ENCODE data around the gene COG5. TPM values are rescaled to one million over a fixed set of nuclear protein-coding genes. Genes with fewer than 3 reads are reported as not detected.

The COG5 gene
- total RNA-seq, 1 experiment from 2014 or later = 23.6 TPM

DNA sequence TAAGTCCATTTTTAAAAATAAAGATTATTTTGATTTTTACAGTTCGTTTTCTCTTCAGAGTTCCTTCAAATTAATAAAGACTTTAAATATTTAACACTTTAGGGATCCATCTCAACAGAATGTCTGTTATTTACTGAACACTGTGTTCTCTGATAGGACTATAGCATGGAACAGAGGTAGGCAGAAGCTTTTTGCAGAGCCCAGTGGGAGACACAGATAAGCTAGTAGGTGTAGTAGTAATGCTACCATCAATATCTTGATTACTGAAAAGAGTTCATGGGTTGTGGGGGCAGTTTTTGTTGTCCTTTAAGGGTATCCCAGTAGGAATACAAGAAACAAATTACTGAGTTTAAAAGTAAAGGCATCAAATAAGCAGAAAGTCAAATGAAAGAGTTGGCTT is 254.4 kb downstream of the COG5 start:
- Mint-ChIP-seq H3K4me3 (ENCODE audit: low read depth, unreplicated experiment) (no peak overlapping the region), H3K4me1 (ENCODE audit: low read depth, unreplicated experiment) (no peaks in the 10 kb centered on the region), H3K36me3 (ENCODE audit: insufficient read depth, unreplicated experiment) (no peaks in the 10 kb centered on the region), H3K27me3 (ENCODE audit: unreplicated experiment) (no peaks in the 10 kb centered on the region), H3K27ac (ENCODE audit: unreplicated experiment) (no peak overlapping the region), H3K9me3 (ENCODE audit: low read depth, unreplicated experiment) (no peaks in the 10 kb centered on the region)
- CTCF ChIA-PET = no interaction called here
- no peak for TF ChIP-seq CTCF (IDR thresholded peaks at IDR 0.05; ENCODE audit: unreplicated experiment)
- BruUV-seq (replicated peaks) = no TSS peak
- no peak for DNase-seq
- intact Hi-C loops (cut with micrococcal nuclease; ENCODE audit: unreplicated experiment) = no loop called here

DNA sequence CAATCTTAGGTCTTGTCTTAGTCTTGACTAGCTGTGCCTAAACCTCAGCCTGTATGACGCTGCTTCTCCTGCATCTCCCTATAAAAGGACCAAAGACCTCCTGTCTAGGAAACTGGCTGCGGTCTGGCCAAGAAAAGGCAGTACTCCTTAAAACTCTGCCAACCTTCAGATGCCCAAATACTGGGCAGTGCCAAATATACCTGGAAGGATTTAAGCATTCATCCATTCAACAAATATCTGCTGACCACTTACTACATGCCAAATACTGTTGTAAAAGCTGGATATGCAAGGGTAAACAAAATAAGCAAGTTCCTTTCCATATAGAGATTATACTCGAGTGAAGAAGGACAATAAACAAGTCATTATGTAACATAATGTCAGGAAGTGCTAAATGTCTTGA is 259.1 kb downstream of the COG5 start:
- no peak for DNase-seq
- H3K36me3 Mint-ChIP-seq (ENCODE audit: insufficient read depth, unreplicated experiment) = no peaks in the 10 kb centered on the region
- no peak for TF ChIP-seq CTCF (IDR thresholded peaks at IDR 0.05; ENCODE audit: unreplicated experiment)
- H3K4me1 Mint-ChIP-seq (ENCODE audit: low read depth, unreplicated experiment) = no peaks in the 10 kb centered on the region
- CTCF ChIA-PET = no interaction called here
- no peaks in the 10 kb centered on the region for H3K9me3 Mint-ChIP-seq (ENCODE audit: low read depth, unreplicated experiment)
- H3K4me3 Mint-ChIP-seq (ENCODE audit: low read depth, unreplicated experiment) = no peak overlapping the region
- no TSS peak for BruUV-seq (replicated peaks)
- intact Hi-C loops (cut with micrococcal nuclease; ENCODE audit: unreplicated experiment) = no loop called here
- H3K27ac Mint-ChIP-seq (ENCODE audit: unreplicated experiment) = no peak overlapping the region
- no peaks in the 10 kb centered on the region for H3K27me3 Mint-ChIP-seq (ENCODE audit: unreplicated experiment)

DNA sequence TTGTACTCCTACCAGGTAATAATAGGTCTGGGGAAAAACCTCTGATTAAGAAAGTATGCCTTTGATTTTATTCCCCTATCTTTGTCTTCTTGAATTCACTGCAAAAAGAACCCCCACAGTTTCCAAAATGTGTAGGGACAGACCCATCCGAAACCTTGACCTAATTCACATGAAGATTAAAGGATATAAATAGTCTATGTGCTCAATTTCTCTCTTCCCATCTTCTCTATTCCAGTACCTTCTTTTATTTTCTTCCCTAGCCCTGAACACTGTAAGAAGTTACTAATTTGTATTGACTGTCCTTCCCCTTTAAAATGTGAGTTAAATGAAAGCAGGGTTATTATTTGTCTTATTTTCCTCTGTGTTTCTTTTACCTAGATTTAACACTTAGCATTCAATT is 259.7 kb downstream of the COG5 start:
- no peaks in the 10 kb centered on the region for H3K4me1 Mint-ChIP-seq (ENCODE audit: low read depth, unreplicated experiment)
- BruUV-seq (replicated peaks) = no TSS peak
- H3K27ac Mint-ChIP-seq (ENCODE audit: unreplicated experiment) = no peak overlapping the region
- no peak for TF ChIP-seq CTCF (IDR thresholded peaks at IDR 0.05; ENCODE audit: unreplicated experiment)
- intact Hi-C loops (cut with micrococcal nuclease; ENCODE audit: unreplicated experiment) = no loop called here
- DNase-seq = no peak
- H3K4me3 Mint-ChIP-seq (ENCODE audit: low read depth, unreplicated experiment) = no peak overlapping the region
- no peaks in the 10 kb centered on the region for H3K9me3 Mint-ChIP-seq (ENCODE audit: low read depth, unreplicated experiment)
- CTCF ChIA-PET = no interaction called here
- H3K27me3 Mint-ChIP-seq (ENCODE audit: unreplicated experiment) = no peaks in the 10 kb centered on the region
- H3K36me3 Mint-ChIP-seq (ENCODE audit: insufficient read depth, unreplicated experiment) = no peaks in the 10 kb centered on the region

DNA sequence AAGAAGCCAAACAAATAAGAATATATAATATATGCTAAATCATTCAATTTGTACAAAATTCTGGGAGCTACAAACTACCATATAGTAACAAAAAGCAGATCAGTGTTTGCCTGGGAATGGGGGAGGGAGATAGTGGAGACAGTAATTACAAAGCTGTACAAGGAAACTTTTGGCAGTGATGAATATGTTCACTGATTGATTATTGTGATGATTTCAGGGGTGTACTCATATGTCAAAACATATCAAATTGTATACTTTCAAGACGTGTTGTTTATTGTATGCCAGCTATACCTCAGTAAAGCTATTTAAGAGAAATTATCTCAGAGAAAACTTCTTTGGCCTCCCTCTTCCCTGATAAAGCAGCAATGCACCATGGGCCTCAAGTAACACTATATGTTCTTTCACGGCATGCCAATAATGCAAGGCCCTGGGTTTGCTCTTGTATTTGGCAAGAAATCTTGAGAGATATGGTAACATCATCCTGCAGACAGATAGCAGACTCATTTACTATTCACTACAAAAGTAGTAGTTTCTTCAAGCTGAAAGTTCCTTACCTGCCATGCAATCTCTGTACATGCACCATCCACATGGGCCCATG is 261.4 kb downstream of the COG5 start:
- BruUV-seq (replicated peaks) = no TSS peak
- CTCF ChIA-PET = interaction anchor here (0.6 kb wide), 1 partner anchor 215 kb away, joined by 4 read pairs; no protein-coding TSS in a partner anchor
- no peaks in the 10 kb centered on the region for H3K9me3 Mint-ChIP-seq (ENCODE audit: low read depth, unreplicated experiment)
- no peak overlapping the region for H3K27ac Mint-ChIP-seq (ENCODE audit: unreplicated experiment)
- no peak for DNase-seq
- intact Hi-C loops (cut with micrococcal nuclease; ENCODE audit: unreplicated experiment) = no loop called here
- no peaks in the 10 kb centered on the region for H3K36me3 Mint-ChIP-seq (ENCODE audit: insufficient read depth, unreplicated experiment)
- H3K4me1 Mint-ChIP-seq (ENCODE audit: low read depth, unreplicated experiment) = no peaks in the 10 kb centered on the region
- no peak for TF ChIP-seq CTCF (IDR thresholded peaks at IDR 0.05; ENCODE audit: unreplicated experiment)
- H3K4me3 Mint-ChIP-seq (ENCODE audit: low read depth, unreplicated experiment) = no peak overlapping the region
- H3K27me3 Mint-ChIP-seq (ENCODE audit: unreplicated experiment) = no peaks in the 10 kb centered on the region

Measured in Calu3 (cell line).